NCI-H1694 treated with DMSO at 0.1 percent for 48 hours (cell line): ENCODE results near the gene NQO2.
"Not testable (repeated sequence)": the region's sequence is repeated elsewhere in the genome, so short reads cannot be mapped to it uniquely, and the experiment has no call there.

Experiments used
- DNase-seq: peaks from one replicate; lab custom pipeline; 2025; lab: John Stamatoyannopoulos, UW

NQO2 gene

GRCh38 chr6:3013901-3014674 lies 14.4 kb downstream of the NQO2 start:
- no peak for DNase-seq

GRCh38 chr6:3014675-3015066 lies 15.0 kb downstream of the NQO2 start:
- no peak for DNase-seq

- DNase-seq: no peak
Measured at GRCh38 chr6:3015144-3015543, 15.4 kb downstream of the NQO2 start.

GRCh38 chr6:3016473-3017280 lies 17.0 kb downstream of the NQO2 start:
- DNase-seq: no peak

- no peak for DNase-seq
Measured at GRCh38 chr6:3017304-3017703, 17.6 kb downstream of the NQO2 start.

- DNase-seq: no peak
Measured at GRCh38 chr6:3019065-3019464, 19.4 kb downstream of the NQO2 start.

GRCh38 chr6:3019749-3020320 lies 20.1 kb downstream of the NQO2 start:
- no peak for DNase-seq

GRCh38 chr6:3020976-3021598 lies 21.4 kb downstream of the NQO2 start:
- DNase-seq: not testable (repeated sequence)

- peak; percentile 29 for DNase-seq
Measured at GRCh38 chr6:3022765-3023662, 23.3 kb downstream of the NQO2 start.

GRCh38 chr6:3023663-3024483 lies 24.2 kb downstream of the NQO2 start:
- DNase-seq: peak; percentile 87

- no peak for DNase-seq
Measured at GRCh38 chr6:3026791-3027626, 27.3 kb downstream of the NQO2 start.

GRCh38 chr6:3028156-3028555 lies 28.5 kb downstream of the NQO2 start:
- not testable (repeated sequence) for DNase-seq

GRCh38 chr6:3031857-3032640 lies 32.4 kb downstream of the NQO2 start:
- no peak for DNase-seq

- DNase-seq: no peak
Measured at GRCh38 chr6:3032986-3033385, 33.3 kb downstream of the NQO2 start.

GRCh38 chr6:3033652-3034051 lies 34.0 kb downstream of the NQO2 start:
- DNase-seq: no peak

- no peak for DNase-seq
Measured at GRCh38 chr6:3035397-3035796, 35.7 kb downstream of the NQO2 start.

- no peak for DNase-seq
Measured at GRCh38 chr6:3036861-3037637, 37.4 kb downstream of the NQO2 start.
